Measurements from ENCODE around the gene JDP2.

- TF ChIP-seq TARDBP (IDR thresholded peaks at IDR 0.05) (no peak), ZNF384 (IDR thresholded peaks at IDR 0.05) (no peak), BHLHE40 (IDR thresholded peaks at IDR 0.05; ENCODE audit: borderline replicate concordance) (no peak), SUZ12 (IDR thresholded peaks at IDR 0.05) (no peak), ELF4 (IDR thresholded peaks at IDR 0.05) (no peak), NFRKB (IDR thresholded peaks at IDR 0.05) (no peak), L3MBTL2 (conservative IDR thresholded peaks at IDR 0.05) (no peak), SP1 (IDR thresholded peaks at IDR 0.05) (no peak), FOXA1 (IDR thresholded peaks at IDR 0.05) (no peak), ARNT (IDR thresholded peaks at IDR 0.05) (no peak), HDGF (IDR thresholded peaks at IDR 0.05; ENCODE audit: borderline replicate concordance) (no peak), LEF1 (IDR thresholded peaks at IDR 0.05; ENCODE audit: borderline replicate concordance) (no peak), FOXM1 (IDR thresholded peaks at IDR 0.05; ENCODE audit: borderline replicate concordance) (no peak), FOXK2 (IDR thresholded peaks at IDR 0.05) (no peak)
These were observed 67.1 kb downstream of the JDP2 start for GRCh38 chr14:75494896-75495295.

Measured in HEK293T (cell line).